GM19463 (cell line): Measurements from ENCODE around the gene SLC10A4.
"Not testable (repeated sequence)": the region's sequence is repeated elsewhere in the genome, so short reads cannot be mapped to it uniquely, and the experiment has no call there.

Experiments
- ATAC-seq: cut with Tn5 transposase; IDR thresholded peaks from one replicate; pipeline ENCODE4 v1.9.1; 2021; ENCODE audit warnings: mild to moderate bottlenecking, moderate library complexity; ENCODE audit not compliant: unreplicated experiment

Gene SLC10A4, protein sequence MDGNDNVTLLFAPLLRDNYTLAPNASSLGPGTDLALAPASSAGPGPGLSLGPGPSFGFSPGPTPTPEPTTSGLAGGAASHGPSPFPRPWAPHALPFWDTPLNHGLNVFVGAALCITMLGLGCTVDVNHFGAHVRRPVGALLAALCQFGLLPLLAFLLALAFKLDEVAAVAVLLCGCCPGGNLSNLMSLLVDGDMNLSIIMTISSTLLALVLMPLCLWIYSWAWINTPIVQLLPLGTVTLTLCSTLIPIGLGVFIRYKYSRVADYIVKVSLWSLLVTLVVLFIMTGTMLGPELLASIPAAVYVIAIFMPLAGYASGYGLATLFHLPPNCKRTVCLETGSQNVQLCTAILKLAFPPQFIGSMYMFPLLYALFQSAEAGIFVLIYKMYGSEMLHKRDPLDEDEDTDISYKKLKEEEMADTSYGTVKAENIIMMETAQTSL

DNA sequence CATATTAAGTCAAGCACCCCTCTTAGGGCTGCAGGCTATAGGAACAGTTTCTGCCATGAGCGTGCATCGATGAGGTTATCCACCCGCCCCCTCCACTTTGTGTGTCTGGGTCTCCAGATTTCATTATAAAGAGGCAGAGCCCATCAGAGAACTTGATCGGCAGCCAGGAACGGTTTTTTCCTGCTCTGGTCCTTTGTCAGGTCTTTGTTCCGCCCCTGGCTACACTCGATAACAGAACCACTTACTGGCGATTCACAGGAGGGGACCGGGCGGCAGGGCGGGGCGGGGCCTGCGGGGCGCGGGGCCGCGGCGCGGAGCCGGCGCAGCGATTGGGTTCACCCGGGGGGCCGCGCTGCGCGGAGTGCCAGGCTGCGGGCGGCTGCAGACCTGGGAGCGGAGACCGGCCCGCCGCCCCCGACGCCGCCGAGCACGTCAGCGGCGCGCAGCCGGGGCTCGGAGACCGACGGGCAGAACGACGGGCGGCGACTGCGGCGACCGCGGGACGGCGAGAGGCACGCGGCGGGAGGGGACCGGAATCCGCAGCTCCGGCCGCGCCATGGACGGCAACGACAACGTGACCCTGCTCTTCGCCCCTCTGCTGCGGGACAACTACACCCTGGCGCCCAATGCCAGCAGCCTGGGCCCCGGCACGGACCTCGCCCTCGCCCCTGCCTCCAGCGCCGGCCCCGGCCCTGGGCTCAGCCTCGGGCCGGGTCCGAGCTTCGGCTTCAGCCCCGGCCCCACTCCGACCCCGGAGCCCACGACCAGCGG, at the start of gene SLC10A4:
Gene SLC10A4 (plus strand): TSS at position 338 of the 771 bp plus-strand sequence. CDS start 219 bp downstream, at position 557.
- peak; percentile 55 for ATAC-seq

DNA sequence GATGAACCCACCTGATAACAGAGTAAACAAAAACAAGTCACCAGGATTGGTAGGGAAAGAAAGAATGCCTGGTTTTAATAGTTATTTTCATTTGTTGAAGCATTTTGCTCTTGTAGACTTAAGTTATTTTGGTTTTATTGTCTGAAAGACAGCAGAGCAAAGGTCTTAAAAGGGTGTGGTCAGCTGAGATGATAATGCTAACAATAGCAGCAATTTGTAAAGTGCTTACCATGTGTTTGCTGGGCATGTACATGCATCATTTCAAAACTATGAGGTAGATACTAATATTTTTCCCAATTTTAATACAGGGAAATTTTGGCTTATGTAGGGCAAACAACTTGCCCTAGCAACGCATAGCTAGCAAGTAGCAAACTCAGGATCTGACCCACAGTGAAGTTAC, 46.8 kb upstream of the SLC10A4 start:
- ATAC-seq: no peak

DNA sequence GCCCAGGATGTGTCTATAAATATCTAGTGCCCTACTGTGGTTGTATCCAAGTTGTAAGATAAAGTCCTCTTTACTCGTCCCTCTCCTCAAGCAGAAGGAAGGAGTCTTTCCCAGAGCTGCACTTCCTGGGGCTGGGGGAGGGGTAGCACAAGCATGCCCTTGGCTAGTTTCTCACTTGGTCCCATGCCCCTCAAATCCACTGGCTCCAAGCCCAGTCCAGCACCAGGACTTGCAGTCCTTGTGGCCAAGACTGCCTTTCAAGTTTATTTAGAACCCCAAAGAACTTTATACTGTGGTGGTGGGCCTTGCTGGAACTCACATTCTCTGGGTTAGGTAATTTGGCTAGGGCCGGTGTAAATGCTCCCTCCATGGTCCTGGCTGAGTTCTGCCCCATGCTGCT, 43.2 kb upstream of the SLC10A4 start:
- ATAC-seq: no peak

DNA sequence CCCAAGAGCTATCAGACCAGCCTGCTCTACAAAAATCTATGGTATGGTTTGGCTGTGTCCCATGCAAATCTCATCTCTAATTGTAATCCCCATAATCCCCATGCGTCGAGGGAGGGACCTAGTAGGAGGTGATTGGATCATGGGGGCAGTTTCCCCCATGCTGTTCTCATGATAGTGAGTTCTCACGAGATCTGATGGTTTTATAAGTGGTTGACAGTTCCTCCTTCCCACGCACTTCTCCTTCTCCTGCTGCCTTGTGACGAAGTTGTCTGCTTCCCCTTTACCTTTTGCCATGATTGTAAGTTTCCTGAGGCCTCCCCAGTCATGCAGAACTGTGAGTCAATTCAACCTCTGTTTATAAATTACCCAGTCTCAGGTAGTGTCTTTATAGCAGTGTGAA, 42.2 kb upstream of the SLC10A4 start:
- ATAC-seq: not testable (repeated sequence)

DNA sequence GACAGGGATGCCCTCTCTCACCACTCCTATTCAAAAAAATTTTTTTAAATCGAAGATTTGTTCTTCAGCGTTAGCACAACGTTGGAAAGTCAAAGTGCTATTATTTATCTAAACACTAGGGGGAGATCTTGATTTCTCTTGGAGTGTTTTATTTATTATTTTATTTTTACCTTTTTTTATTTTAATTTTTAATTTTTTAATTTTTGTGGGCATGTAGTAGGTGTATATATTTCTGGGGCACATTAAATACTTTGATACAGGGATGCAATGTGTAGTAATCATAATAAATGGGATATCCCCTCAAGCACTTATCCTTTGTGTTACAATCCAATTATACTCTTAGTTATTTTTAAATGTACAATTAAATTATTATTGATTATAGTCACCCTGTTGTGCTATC, 37.4 kb upstream of the SLC10A4 start:
- no peak for ATAC-seq

DNA sequence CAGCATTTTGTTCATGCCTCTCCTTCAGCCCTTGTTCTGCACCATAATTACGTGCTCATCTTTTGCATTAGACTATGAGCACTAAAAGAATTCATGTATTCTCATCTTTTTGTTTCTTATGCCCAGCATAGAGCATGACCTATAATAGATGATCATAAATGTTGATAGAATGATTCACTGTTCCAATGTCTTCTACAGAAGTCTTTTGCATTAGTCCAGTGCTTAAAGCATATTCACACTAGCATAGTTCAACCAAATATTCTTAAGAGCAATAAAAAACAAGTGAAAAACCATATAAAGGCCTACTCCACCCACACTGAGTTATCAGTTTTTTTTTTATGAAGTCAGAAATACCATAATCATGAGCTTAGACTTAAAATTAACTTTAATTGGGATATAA, 36.5 kb upstream of the SLC10A4 start:
- no peak for ATAC-seq

DNA sequence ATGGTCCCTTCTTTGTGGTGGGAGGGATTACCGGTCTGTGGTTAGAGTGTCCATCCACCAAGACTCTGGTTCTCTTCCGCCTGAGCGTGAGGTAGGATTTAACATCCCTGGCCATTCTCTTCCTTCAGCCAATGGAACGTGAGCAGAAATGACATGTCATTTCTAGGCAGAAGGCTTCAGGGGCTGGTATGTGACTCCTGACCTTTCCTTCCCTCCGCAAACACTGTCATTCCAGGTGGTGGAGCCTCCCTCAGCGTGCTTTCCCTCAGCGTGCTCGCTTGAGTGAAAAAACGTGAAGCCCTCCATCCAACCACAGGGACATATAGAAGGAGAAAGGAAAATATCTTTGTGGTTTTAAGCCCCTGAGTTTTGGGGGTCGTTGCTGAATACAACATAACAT, 34.0 kb upstream of the SLC10A4 start:
- no peak for ATAC-seq

DNA sequence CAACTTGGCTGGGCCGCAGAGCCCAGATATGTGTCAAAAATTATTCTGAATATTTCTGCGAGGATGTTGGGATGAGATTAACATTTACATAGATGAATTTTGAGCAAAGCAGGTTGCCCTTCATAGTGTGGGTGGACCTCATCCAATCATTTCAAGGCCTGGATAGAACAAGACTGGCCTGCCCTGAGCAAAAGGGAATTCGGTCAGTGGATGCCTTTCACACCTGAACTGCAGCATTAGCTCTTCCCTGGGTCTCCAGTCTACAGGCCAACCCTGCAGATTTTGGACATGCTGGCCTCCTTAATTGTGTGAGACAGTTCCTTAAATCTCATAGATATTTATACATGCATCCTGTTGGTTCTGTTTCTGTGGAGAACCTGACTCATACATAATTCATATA, 32.4 kb upstream of the SLC10A4 start:
- ATAC-seq: no peak

DNA sequence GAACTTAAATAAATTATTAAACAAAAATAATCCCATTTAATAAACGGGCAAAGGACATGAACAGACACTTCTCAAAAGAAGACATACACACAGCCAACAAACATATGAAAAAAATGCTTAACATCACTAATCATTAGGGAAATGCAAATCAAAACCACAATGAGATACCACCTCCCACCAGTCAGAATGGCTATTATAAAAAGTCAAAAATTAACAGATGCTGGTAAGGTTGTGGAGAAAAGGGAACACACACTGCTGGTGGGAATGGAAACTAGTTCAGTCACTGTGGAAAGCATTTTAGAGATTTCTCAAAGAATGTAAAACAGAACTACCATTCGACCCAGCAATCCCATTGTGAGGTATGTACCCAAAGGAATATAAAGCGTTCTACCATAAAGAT, 31.5 kb upstream of the SLC10A4 start:
- ATAC-seq: not testable (repeated sequence)

DNA sequence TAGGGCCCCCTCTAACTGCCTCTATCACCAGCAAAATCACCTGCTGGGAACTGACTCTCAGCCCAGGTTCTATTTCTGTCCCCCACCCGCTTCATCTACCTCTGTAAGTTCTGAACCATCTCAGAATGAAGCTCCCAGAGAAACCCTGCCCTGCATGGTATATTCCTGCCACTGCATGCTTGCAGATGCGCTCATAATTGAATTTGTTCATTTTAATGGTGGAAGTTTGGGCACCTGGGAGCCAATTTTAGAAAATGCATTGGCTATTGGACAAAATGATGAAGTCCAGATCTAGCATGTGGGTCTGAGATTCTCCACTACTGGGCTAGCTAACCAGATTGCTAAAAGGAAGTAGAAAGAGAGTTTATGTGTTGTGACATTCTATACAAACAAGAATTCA, 28.6 kb upstream of the SLC10A4 start:
- ATAC-seq: no peak

DNA sequence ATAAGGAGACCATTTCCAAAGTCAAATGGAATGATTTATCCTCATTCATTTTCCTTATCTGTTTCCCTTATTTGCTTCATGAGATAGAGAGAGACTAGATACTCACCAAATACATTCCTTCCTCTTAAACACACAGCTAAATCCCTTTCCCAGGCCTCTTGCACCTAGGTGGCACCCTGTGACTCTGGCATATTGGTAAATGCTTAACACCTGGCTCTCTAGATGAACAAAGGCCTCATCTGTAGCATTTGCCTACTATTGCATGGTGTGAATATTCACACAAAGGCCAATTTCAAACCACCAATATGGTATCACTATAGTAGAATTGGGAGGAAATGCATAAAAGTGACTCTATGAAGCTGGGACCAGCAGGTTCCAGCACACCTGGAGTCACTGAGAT, 22.1 kb upstream of the SLC10A4 start:
- no peak for ATAC-seq

DNA sequence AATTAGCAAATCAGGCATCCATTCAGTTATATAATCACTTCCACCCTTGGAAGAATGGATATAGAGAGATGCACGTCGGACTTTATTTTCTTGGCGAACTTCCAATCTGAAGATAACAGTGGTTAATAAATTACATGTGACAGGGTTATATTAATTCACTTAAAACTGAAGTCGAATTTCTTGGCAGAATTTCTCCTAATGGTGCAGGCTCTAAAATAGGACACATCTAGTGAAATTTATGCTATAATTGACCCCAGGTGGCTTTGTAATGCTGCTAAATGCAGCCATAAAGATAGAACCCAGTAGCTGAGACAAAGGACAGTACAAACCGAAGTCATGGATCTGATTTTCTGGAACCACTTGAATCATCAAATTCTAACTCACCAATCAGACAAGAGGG, 20.8 kb upstream of the SLC10A4 start:
- ATAC-seq: no peak

DNA sequence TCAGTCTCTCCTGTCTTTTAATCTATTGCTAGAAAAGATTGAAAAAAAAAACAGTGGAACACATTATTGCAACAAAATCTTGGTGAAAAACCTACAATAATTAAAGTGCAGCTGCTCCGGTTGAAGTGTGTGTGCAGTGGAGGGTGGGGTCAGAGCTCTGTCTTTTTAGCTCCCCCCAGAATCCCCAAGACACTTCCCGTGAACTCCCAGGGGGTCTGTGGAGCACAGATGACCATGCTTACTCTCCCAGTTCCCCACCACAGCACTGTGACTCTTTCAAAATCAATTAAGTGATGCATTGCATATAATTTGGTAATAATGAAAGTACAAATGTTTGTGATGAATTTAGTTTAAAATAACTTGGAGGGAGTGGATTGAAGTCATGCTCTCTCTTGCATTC, 15.7 kb upstream of the SLC10A4 start:
- peak; percentile 77 for ATAC-seq

DNA sequence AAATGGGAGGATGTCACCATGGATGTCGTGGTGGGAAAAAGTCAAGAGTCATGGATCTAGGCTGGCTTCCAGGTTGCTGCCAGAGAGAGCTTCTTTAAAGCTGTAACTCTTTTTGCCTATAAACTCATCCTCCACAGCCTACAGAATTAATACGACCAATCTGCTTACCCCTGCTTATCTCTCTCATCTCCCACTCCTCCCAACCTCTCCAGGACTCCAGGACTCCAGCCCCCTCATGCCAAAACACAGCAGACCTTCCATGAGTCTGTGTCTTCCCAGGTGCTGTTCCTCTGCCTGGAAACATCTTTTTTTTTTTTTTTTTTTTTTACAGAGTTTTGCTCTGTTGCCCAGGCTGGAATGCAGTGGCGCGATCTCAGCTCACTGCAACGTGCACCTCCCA, 15.3 kb upstream of the SLC10A4 start:
- ATAC-seq: no peak

DNA sequence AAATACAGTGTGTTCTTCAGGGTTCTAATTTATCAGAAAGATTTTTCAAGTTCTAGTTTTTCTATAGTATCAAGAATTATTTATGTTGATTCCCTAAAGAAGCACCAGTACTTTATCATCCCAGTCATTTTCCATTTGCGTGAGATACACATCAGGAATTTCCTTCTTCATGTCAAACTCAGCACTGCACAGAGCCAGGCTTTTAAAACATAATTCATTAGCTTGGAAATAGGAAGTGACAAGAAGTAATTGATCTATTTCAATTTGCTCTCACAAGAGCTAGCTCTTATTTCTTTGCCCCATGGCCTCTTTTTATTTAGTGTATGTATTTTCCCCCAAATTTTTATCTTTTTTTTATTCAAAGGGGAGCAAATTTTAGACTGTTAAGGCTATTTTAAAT, 13.0 kb upstream of the SLC10A4 start:
- ATAC-seq: no peak

DNA sequence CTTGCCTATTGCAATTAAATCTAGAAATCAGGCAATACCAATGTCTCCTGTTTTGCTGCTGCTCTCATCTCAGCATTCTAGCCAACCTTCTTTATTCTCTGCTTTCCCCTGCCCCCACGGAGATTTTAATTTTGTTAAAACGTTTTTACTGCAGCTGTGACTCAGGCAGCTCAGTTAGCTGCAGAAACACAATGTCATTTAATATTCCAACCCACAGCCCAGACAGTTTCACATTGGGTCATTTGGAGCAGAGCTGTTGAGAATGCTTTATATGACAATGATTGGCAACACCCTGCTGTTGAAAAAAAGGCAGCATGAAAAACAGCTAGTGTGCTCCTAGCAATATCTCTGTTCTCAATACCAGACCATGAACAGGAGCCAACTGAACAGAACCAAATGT, 12.6 kb upstream of the SLC10A4 start:
- no peak for ATAC-seq

DNA sequence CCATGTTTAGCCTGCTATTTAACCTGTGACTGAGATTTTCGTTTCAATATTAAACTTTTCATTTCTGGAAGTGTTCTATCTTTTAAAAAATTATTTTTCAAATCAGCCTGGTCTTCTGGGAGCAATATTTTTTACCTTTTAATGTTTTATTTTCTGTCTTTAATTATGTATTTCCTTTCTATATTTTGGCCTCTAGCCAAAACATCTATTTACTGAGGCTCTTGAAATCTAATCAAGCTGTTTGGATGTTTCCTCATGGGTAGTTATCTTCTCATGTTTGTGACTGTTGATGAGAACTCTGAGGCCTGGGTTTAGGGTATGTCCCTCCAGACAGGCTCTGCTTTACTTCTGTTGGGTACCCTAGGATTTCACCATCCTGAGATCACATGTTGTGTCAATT, 10.3 kb upstream of the SLC10A4 start:
- no peak for ATAC-seq

DNA sequence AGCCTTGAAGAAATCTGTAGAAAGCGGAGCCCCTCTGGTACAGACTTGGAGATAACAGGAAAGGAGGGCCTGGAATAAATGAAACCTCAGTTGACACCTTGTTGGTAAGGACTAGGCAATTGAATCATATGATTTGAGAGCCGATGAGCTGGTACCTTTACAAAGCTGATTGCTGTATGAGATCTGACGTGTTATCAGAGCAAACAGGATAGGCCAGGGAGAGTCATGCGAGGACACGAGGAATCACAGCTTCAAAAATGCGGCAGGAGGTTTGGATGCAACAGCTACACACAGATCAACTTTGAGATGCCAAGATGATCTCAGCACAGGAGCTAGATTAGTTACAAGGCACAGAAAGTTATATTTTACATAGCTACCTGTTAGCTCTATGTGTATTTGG, 7.4 kb upstream of the SLC10A4 start:
- no peak for ATAC-seq

DNA sequence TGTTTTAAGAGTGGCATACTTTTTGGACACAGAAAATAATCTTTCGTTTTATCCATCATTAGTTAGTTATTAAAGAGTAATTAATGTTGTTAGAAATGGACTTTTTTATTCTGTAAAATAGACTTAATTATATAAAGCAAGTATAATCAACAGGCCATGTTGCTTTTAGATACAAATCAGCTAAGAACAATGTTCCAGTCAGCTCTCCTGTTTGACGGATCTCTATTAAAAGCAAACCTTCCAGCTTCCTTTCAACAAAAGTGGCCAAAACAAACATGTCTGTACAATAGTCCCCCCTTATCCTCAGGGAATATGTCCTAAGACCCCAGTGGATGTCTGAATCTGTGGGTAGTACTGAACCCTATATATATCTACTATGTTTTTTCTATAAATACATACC, 4.9 kb upstream of the SLC10A4 start:
- ATAC-seq: no peak

DNA sequence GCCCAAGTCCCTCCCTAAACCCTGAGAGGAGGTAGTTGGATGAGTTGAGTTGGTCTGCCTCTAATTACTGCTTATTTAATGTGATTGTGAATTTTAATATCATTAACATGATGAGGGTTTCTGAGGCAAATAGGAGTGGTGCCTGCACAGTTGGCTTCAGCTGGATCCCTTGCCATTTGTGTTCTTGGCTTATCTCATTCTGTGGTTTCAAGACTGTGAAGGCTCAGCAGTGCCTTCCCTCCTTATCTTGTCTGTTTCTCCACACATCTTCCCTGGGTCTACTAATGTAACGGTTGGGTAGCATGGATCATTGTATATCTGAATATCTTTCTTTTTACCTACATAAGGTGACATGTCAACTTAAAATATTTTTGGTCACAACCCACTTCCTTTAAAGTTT, 1.6 kb upstream of the SLC10A4 start:
- no peak for ATAC-seq

DNA sequence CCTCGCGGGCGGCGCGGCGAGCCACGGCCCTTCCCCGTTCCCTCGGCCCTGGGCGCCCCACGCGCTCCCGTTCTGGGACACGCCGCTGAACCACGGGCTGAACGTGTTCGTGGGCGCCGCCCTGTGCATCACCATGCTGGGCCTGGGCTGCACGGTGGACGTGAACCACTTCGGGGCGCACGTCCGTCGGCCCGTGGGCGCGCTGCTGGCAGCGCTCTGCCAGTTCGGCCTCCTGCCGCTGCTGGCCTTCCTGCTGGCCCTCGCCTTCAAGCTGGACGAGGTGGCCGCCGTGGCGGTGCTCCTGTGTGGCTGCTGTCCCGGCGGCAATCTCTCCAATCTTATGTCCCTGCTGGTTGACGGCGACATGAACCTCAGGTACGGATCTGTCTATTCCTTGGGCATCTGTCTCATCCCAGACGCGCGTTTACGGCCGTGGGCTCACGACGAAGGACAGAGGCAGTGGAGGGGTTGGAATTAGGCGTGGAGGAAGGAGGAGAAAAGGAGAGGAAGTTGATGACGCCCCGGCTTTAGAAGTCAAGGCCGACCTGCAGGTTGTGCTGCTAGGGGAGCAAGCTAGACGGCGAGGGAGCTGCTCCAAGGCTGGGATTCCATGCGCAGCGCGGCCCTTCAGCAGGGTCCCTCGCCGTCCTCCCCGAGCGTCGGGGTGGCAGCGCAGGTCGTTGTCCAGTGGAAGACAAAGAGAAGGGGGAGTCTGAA, 792 bp downstream of the SLC10A4 start:
- peak; percentile 18 for ATAC-seq
